ENCODE data around the gene DACT3.

DACT3 gene

GRCh38 chr19:46606019-46606418 is 55.0 kb downstream of the DACT3 start:
- Mint-ChIP-seq H3K4me3 (no peak overlapping the region), H3K9me3 (no peaks in the 10 kb centered on the region), H3K36me3 (ENCODE audit: low read depth) (peaks cover 92% of the 10 kb centered on the region), H3K27ac (peak overlapping the region; percentile 61), H3K27me3 (no peaks in the 10 kb centered on the region), H3K4me1 (ENCODE audit: low read depth) (peaks cover 54% of the 10 kb centered on the region)
- DNase-seq: no peak

GRCh38 chr19:46605356-46605821 is 55.6 kb downstream of the DACT3 start:
- no peak for DNase-seq
- H3K27me3 Mint-ChIP-seq: no peaks in the 10 kb centered on the region
- H3K4me3 Mint-ChIP-seq: no peak overlapping the region
- H3K36me3 Mint-ChIP-seq (ENCODE audit: low read depth): peaks cover 85% of the 10 kb centered on the region
- peaks cover 50% of the 10 kb centered on the region for H3K4me1 Mint-ChIP-seq (ENCODE audit: low read depth)
- no peaks in the 10 kb centered on the region for H3K9me3 Mint-ChIP-seq
- peak overlapping the region; percentile 61 for H3K27ac Mint-ChIP-seq

- Mint-ChIP-seq H3K4me1 (ENCODE audit: low read depth) (peaks cover 51% of the 10 kb centered on the region), H3K4me3 (no peak overlapping the region), H3K36me3 (ENCODE audit: low read depth) (peaks cover 81% of the 10 kb centered on the region), H3K9me3 (no peaks in the 10 kb centered on the region), H3K27me3 (no peaks in the 10 kb centered on the region), H3K27ac (peak overlapping the region; percentile 37)
- peak; percentile 30 for DNase-seq
Observed at GRCh38 chr19:46604781-46605355, 56.1 kb downstream of the DACT3 start.

GRCh38 chr19:46603752-46604231 is 57.2 kb downstream of the DACT3 start:
- Mint-ChIP-seq H3K36me3 (ENCODE audit: low read depth) (peaks cover 71% of the 10 kb centered on the region), H3K4me1 (ENCODE audit: low read depth) (peaks cover 45% of the 10 kb centered on the region), H3K4me3 (peak overlapping the region; percentile 98), H3K27ac (peak overlapping the region; percentile 100), H3K9me3 (no peaks in the 10 kb centered on the region), H3K27me3 (no peaks in the 10 kb centered on the region)
- DNase-seq: peak; percentile 31

- Mint-ChIP-seq H3K4me3 (peak overlapping the region; percentile 98), H3K9me3 (no peaks in the 10 kb centered on the region), H3K4me1 (ENCODE audit: low read depth) (peaks cover 44% of the 10 kb centered on the region), H3K27me3 (no peaks in the 10 kb centered on the region), H3K36me3 (ENCODE audit: low read depth) (peaks cover 65% of the 10 kb centered on the region), H3K27ac (peak overlapping the region; percentile 100)
- DNase-seq: peak; percentile 41
Observed at GRCh38 chr19:46603195-46603637, 57.8 kb downstream of the DACT3 start.

GRCh38 chr19:46602392-46603194 is 58.4 kb downstream of the DACT3 start:
- H3K27me3 Mint-ChIP-seq: no peaks in the 10 kb centered on the region
- H3K4me3 Mint-ChIP-seq: peak overlapping the region; percentile 98
- peaks cover 42% of the 10 kb centered on the region for H3K4me1 Mint-ChIP-seq (ENCODE audit: low read depth)
- peaks cover 59% of the 10 kb centered on the region for H3K36me3 Mint-ChIP-seq (ENCODE audit: low read depth)
- DNase-seq: peak; percentile 79
- peak overlapping the region; percentile 100 for H3K27ac Mint-ChIP-seq
- no peaks in the 10 kb centered on the region for H3K9me3 Mint-ChIP-seq

- Mint-ChIP-seq H3K36me3 (ENCODE audit: low read depth) (peaks cover 48% of the 10 kb centered on the region), H3K4me3 (peak within 1 kb of the TSS; percentile 98), H3K27me3 (no peaks in the 10 kb centered on the region), H3K9me3 (no peaks in the 10 kb centered on the region), H3K4me1 (ENCODE audit: low read depth) (peaks cover 41% of the 10 kb centered on the region), H3K27ac (peak within 1 kb of the TSS; percentile 100)
- no peak for DNase-seq
Observed at GRCh38 chr19:46601318-46602224, 59.4 kb downstream of the DACT3 start, which contains the start of gene CALM3. Gene CALM3 (plus strand): TSS chr19:46601330. CDS start chr19:46601435, 105 bp downstream.

GRCh38 chr19:46600384-46601317 is 60.3 kb downstream of the DACT3 start:
- no peaks in the 10 kb centered on the region for H3K9me3 Mint-ChIP-seq
- H3K4me1 Mint-ChIP-seq (ENCODE audit: low read depth): peaks cover 35% of the 10 kb centered on the region
- peaks cover 39% of the 10 kb centered on the region for H3K36me3 Mint-ChIP-seq (ENCODE audit: low read depth)
- H3K27ac Mint-ChIP-seq: peak overlapping the region; percentile 100
- DNase-seq: peak; percentile 99
- H3K27me3 Mint-ChIP-seq: no peaks in the 10 kb centered on the region
- H3K4me3 Mint-ChIP-seq: peak overlapping the region; percentile 98

- Mint-ChIP-seq H3K27ac (peak overlapping the region; percentile 100), H3K4me1 (ENCODE audit: low read depth) (peaks cover 34% of the 10 kb centered on the region), H3K9me3 (no peaks in the 10 kb centered on the region), H3K27me3 (no peaks in the 10 kb centered on the region), H3K4me3 (peak overlapping the region; percentile 98), H3K36me3 (ENCODE audit: low read depth) (peaks cover 31% of the 10 kb centered on the region)
- no peak for DNase-seq
Observed at GRCh38 chr19:46599716-46600373, 61.1 kb downstream of the DACT3 start.

- H3K27me3 Mint-ChIP-seq: no peaks in the 10 kb centered on the region
- peaks cover 20% of the 10 kb centered on the region for H3K4me1 Mint-ChIP-seq (ENCODE audit: low read depth)
- DNase-seq: no peak
- no peak overlapping the region for H3K4me3 Mint-ChIP-seq
- H3K27ac Mint-ChIP-seq: no peak overlapping the region
- H3K36me3 Mint-ChIP-seq (ENCODE audit: low read depth): peaks cover 19% of the 10 kb centered on the region
- no peaks in the 10 kb centered on the region for H3K9me3 Mint-ChIP-seq
Observed at GRCh38 chr19:46598372-46598917, 62.5 kb downstream of the DACT3 start.
